HK-2 (cell line): Measurements from ENCODE around the gene UMODL1.
A peak's percentile ranks its signal among the peaks of the same experiment; 100 is the strongest.
"Not testable (repeated sequence)": the region's sequence is repeated elsewhere in the genome, so short reads cannot be mapped to it uniquely, and the experiment has no call there.

Experiments
- DNase-seq: peaks from one replicate; pipeline ENCODE4 v3.0.0-alpha.2; 2018; ENCODE audit not compliant: unreplicated experiment

UMODL1 gene

DNA sequence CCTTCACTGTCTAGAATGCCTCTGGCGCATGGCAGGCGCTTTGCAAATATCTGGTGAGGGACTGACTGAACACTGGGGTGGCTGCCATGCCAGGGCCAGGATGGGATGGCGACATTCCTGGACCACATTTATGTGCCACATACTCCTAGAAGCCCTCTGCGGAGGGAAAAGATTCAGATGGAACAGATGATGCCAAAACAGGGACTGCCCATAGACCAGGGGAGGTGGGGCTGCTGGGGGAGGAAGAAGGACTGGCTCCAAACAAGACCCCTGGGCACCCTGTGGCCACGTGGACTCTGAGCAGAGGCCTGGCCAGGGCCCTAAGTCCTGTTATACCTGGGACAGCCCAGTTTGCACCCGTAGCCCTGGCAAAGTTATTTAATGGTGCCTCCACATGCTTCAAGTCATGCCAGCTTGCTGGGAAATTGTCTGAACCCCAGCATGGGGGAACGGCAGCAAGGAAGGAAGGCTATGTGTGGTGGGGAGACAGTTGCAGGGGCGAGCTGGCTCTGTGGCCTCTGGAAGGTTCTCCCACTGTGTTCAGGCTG lies 44.1 kb downstream of the UMODL1 start:
- DNase-seq: no peak

DNA sequence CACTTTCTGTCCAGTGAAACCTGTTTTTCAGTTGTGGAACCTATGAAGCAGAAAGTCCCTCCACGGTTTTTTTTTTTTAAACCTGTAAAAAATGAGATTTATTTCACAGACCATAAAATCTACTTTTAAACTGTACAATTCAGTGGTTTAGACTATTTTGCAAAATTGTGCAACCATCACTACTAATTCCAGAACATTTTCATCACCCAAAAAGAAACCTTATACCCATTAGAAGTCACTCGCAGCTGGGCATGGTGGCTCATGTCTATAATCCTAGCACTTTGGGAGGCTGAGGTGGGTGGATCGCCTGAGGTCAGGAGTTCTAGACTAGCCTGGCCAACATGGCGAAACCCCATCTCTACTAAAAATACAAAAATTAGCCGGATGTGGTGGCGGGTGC lies 45.4 kb downstream of the UMODL1 start:
- DNase-seq: not testable (repeated sequence)

DNA sequence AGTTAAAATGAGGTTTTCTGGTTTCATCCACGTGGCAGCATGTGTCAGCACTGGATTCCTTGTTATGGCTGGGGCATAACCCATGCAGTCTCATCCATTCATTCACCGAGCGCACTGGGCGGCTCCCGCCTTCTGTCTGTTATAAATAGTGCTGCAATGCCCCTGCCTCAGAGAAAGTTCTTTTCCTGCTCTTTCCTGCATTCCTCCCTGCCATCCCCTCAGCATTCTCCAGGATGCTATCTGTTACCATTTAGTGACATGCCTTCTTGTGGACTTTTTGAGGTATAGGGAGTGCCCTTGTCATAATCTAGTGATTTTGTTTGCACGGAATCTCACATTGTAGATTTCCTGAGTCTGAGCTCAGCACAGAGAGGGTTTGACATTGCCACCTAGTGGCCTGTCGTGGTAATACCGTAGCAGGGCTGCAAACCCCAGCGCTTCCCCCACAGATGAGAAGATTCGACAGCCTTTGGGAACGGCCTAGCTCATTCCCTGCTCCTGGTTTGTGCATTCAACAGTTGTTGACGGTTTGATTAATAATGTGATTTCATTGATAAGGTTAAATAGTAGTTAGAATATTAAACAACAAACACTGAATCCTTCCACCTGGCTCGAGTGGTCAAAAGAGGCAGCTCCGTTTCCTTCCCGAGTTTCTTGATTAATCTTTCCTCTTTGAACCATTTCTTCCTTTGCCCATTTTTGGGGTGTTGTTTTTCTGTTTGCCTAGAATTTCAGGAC lies 46.3 kb downstream of the UMODL1 start:
- DNase-seq: peak; percentile 68

DNA sequence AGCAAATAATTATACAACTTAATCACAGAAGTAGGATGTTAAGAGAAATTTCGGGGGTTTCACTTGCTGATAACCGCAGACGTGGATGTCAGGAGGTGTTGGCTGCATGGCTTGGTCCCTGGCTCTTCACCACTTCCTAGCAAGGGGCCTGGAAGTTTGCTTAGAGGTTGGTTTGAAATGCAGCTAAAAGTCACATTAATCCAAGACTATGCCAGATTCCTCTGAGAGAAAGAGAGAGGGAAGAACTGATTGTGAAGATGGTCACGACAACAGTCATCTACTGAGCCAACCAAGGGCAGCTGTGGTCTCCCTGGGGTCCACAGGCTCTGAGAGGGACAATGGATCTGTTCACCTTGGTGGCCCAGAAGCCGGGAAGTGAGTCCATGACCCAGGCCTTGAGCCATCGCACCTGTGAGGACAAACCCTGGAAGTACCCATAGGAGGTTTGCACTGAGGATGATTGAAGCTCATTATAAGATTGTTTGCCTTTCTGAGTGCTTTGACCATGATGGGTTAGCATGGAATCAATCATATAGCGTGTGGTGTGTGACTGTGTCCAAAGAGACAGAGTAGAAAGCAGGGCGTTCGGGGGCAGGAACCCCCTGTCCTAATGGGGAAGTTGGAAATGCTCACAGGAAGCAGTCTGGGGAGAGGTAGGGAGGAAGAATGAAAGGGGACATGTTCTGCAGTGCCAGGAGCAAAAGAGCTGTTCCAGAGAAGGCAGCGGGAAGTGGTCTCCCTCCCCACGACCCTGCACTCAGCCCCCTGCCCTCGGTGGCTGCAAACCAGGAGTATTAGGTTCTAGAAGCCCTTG lies 47.1 kb downstream of the UMODL1 start:
- no peak for DNase-seq

DNA sequence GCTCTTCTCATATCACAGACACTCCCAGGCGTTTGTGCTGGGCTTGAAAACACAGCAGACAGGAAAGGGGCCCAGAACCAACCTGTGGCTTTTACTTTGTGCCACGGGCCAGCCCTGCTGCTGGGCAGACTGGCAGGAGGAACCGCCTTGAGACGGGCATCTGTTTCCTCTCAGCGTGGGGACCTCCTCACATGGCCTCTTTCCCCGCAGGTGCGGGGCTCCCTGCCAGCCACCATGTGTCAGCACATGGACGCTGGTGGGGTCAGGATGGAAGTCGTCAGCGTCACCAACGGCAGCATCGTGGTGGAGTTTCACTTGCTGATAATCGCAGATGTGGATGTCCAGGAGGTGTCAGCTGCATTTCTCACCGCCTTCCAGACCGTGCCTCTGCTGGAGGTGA lies 47.8 kb downstream of the UMODL1 start:
- no peak for DNase-seq

DNA sequence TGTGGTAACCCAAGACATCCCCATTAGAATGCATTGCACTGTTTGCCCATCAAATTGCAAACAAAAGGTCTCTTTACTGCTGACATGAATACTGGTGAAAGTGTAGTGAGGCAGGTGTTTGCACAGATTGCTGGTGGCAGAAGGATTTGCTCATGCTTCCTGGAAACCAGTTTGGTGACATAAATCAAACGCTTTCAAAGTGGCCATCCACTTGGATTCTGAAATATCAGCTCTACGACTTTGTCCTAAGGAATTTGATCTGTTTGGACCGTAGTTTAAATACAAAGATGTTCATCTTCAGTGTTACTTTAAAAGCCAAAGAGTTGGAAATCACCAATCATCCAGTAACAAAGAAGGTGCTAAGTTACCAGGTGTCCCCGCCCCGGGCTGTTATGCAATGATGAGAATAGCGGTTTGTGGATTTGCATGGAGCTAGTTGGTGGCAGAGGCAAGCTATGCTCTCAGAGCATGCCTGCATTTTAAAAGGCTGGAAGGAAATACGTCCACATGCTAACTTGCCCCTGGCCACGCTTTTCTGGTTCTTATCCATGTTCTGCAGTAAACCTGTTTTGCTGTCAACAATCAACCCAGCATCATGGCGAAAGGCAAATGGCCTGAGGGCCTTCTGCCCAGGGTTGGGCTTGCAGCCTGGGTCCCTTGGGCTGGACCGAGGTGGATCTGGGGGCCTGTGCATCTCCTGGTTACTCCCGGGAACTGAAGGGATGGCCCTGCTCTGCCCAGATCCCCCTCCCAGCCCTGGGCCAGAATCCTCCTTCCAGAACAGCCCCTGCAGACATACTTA lies 49.2 kb downstream of the UMODL1 start:
- DNase-seq: no peak

DNA sequence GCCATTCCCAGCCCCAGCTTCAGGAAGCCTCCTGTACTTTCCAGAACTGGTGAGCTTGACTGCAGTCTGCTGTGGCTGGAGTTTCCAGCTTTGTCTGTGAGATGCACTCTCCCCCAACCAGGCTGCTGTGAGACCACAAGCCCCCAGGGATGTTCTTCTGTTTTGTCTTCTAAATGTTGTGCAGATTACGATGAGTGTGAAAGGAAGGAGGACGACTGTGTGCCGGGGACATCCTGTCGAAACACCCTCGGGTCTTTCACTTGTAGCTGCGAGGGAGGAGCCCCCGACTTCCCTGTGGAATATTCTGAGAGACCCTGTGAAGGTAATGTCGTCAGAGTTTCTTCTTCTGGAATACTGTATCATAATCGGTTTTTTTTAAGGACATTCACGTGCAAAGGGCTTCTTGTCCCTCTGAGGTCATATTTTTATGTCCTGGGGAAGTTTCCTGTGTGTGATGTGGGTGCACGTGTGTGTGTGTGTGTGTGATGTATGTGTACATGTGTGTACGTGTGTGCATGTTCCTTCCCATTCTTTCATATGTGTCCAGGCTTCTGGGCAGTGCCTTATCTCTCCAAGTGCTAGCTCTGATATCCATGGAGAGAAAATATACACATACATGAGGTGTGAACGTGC lies 49.9 kb downstream of the UMODL1 start:
- DNase-seq: no peak

DNA sequence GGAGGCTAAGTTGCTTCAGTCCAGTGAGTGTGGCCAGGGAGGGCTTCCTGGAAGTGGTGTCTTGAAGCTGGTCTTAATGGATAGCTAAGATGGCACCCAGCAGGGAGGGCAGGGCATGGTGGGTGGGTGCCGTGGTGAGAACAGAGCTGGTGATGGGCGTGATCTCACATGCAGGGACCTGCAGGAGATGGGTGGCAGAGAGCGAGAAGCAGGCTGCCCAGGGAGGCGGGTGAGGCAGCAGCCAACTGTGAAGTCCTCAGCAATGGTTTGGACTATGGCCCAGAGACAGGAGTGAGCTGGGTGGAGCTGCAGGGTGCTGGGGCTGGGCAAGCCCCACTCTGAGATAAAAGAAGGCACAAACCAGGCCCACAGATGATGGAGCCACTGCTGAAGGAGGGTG lies 50.7 kb downstream of the UMODL1 start:
- no peak for DNase-seq

DNA sequence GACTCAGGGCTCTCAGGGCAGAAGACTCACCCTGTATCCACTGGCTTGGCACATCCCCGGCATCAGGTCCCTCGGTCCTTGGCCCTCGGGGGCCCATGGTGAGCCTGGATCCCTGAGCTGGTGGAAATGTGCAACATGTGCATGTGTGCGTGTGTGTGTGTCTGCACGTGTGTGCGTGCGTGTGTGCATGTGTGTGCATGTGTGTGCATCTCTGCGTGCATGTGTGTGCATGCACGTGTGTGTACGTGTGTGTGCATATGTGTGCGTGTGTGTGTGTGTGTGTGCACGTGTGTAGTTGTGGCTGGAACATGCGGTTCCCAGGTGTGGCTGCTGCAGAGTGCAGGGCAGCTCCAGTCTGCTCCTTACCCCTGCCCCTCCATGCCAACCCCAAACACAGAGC lies 51.3 kb downstream of the UMODL1 start:
- no peak for DNase-seq

DNA sequence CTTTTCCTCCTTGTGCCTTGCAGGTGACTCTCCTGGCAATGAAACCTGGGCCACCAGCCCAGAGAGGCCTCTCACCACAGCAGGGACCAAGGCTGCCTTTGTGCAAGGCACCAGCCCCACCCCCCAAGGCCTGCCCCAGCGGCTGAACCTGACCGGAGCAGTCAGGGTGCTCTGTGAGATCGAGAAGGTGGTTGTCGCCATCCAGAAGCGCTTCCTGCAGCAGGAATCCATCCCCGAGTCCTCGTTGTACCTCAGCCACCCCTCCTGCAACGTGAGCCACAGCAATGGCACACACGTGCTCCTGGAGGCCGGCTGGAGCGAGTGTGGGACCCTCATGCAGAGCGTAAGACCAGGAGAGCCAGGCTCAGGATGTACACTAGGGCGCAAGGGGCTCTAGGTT lies 51.7 kb downstream of the UMODL1 start:
- no peak for DNase-seq

DNA sequence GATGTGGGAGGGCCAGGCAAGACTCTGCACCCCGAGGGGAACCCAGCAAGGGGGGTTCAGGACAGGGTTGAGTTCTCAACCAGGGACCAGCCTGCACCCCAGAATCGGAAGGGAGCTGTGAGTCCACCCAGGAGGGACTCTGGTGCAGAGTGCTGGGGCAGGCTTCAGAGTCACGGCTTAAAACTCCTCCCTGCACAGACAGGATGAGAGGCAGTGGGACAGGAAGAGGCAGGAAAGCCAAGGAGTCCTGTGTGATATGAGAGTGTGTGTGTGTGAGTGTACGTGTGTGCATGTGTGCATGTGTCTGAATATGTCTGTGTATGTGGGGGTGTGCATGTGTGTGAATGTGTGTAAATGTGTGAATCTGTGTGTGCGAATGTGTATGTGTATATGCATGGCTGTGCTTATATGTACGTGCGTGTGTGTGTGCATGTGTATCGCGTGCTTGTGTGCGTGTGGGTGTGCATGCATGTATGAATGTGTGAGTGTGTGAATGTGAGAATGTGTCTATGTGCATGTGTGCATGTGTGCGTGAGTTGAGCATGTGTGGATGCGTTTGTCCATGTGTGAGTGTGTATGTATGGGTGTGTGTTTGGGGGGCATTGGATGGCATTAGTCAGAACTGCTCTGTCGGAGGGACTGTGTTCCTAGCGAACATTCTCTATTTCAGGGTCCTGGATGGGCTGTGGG lies 52.2 kb downstream of the UMODL1 start:
- DNase-seq: no peak

DNA sequence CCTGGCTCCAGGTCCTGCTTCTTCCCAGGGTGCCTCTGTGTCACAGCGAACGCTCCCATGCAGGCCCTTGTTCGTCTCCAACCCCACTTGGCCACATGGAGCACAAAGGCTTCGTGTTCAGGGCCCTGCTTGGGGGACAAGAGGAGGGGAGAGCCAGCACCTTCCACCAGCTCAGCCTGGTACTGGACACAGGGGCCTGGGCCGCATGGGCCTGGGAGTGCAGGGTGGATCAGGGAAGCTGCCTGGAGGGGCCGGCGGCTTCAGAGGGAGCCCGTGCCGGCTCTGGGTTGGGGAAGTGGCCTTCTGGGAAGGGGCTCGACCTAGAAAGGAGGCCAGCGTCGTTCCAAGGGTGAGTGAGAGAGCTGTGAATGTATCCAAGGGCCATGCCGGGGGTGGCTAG lies 53.0 kb downstream of the UMODL1 start:
- DNase-seq: no peak

DNA sequence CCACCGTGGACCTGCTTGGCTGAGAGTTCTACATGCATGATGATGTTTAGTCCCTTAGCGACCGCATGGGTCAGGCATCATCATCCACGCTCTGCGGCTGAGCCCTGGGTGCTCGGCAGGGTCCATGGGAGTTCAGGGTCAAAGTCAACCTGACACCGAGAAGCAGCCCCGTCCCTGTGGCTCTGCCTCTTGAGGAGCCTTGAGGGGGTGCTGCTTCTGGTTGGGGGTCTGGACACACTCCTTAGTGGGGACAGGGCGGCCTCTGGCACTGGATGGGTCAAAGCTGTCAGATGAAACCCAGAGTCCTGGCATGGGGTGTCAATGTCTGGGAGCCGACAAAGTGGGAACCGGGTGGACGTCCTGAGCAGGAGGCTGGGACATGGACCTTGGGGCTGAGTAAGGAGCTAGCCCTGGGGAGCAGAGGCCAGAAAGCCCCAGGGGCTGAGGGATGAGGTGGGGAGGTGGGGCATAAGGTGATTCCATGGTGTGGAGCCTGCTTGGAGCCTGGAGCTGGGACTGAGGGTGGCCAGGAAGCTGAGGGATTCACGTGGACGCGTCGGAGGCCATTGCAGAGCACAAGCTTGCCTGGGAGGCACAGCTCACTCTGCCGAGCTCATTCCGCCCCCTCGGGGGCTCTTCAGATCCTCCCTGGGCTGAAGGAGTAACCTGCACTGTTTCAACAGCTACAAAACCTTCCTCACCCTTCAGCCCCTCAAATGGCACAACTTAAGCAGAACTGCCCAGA lies 53.9 kb downstream of the UMODL1 start:
- DNase-seq: no peak

DNA sequence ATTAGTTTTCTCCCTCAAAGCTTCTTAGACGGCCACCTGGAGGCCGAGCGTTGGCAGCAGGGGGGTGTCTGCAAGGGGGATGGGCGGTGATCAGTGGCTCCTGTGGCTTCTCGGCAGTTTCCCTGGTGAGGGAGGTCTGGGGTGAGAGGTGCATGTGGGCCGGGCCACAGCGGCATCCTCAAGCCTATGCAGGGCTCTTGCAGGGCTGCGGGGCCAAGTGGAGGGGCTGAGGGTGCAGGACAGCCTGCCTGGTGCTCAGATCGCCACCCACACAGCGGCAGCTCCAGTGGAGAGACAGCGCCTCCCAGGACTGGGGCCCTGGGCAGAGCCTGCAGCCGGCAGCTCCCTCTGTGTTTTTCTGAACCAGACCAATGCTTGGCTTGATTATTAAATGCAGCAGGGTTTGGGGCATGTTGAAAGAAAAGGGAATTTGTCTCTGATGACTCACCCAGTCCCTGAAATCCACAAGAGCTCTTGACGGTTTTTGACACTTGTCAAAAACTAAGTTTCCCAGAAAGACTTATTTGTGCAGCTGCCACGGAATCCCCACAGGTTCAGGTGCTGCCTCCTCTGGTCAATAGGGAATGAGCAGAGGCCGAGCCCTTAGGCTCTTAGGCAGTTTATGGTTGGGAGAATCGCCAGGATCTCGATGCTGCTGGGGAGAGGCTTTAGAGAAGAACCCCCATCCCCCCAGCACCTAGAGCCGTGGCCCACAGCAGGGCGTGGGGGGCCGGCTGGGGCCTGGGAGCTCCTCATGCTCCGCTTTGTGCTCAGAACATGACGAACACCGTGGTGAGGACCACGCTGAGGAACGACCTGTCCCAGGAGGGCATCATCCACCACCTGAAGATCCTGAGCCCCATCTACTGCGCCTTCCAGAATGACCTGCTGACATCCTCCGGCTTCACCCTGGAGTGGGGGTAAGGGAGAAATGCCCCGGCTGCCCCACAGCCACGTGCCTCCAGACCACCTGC lies 54.7 kb downstream of the UMODL1 start:
- no peak for DNase-seq

DNA sequence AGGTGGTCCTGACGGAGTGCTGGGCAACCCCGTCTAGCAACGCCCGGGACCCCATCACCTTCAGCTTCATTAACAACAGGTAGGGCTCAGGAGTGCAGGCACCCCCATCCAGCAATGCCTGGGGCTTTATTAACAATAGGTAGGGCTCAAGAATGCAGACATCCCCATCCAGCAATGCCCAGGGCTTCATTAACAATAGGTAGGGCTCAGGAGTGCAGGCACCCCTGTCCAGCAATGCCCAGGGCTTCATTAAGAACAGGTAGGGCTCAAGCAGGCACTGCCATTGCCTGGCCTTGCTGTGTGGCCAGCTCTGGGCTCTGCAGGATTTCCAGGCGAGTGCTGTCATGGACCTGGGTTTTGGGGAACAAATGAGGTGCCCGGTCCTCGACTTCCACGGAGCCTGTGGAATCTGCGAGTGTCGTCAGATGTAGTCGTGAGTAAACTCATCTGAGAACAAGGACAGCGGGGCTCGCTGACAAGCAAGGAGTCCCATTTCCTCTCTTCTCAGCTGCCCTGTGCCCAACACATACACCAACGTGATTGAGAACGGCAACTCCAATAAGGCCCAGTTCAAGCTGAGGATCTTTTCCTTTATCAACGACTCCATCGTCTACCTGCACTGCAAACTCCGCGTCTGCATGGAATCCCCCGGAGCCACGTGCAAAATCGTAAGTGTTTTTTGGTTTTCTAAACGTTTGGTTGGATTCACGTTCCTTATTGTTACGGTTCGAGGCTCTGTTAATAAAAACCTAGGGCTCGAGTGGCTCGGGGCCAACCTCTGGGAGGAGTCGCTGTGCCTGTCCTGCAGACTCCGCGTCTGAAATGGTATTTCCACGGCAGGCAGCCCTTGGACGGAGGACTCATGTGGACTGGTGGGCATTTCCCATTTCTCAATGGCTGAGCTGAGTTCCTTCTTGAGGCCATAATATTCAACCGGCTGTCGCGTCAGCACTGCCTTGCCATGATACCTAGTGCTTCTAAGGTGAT lies 56.3 kb downstream of the UMODL1 start:
- peak; percentile 14 for DNase-seq

DNA sequence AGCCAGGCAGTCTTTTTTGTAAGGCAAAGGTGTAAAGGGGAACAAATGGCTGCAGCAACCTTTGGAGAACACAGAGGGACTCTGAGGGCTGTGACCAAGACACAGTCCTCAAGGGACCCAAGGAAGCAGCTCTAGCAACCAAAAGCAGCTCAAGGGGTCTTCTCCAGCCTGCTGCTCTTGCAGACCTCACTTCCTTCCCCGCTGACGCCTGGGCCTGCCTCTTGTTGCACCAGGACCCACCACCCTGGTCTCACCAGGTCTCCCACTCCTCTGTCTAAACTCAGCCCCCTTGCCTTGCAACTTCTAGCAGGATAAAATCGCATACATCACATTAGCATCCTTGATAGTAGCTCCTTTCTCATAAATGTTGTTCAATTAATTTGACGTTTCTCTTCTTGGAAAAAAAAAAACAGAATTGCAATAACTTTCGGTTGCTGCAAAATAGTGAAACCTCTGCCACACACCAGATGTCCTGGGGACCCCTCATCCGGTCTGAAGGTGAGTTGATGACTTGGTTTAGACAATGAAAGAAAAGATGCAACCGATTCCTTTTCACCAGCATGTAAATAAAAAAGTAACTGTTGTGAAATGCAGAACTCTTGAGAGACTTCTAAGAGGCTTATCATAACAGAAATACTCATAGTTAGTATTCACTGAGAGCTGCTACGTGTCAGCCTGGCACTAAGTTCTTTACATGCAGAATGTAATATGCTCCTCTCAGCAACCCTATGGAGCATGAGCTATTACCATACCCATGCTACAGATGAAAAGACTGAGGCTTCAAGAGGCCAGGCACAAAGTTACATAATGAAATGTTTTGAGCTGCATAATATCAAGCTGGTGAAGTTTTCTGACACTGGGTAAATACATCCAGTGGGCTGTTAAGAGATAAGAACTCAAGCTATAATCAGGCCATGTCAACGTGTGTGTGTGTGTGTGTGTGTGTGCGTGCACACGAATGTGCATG lies 58.5 kb downstream of the UMODL1 start:
- DNase-seq: no peak

DNA sequence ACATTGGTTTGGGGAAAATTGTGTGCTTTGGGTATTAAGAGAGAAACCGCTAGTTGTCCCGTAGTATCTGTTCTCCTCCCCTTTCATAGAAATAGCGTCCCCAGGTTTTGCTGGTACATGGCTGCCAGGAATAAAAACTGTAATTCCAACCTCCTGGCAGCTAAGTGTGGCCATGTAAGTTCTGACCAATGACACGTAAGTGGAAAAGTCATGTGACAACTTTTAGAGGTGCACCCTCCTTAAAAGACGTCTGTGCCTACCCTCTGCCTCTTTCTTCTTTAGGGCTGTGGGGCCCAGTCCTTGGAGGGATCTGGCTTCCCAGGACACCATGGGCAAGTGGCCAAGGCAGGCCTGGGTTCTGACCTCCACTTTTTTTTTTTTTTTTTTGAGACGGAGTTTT lies 59.3 kb downstream of the UMODL1 start:
- DNase-seq: no peak
